ENCODE results near the gene TBC1D22A. TPM values are rescaled to one million over a fixed set of nuclear protein-coding genes. Genes with fewer than 3 reads are reported as not detected.
A peak's percentile ranks its signal among the peaks of the same experiment; 100 is the strongest.

The TBC1D22A gene
- total RNA-seq, 2 donors from 2014 or later = 28.9 to 31.3 TPM

- Histone ChIP-seq H3K4me3 (no peak overlapping the region), H3K9me3 (no peaks in the 10 kb centered on the region), H3K36me3 (no peaks in the 10 kb centered on the region), H3K27ac (no peak overlapping the region), H3K4me1 (ENCODE audit: control insufficient read depth in 1 of 2, low read depth in 2 of 2) (peaks cover 0 to 7% of the 10 kb centered on the region in 2 donors), H3K27me3 (replicated peaks; ENCODE audit: insufficient read depth) (no peaks in the 10 kb centered on the region)
- ATAC-seq (ENCODE audit: insufficient number of reproducible peaks, low FRiP score, low read depth) (no peak), DNase-seq (ENCODE audit: low spot score) (no peak)
- TF ChIP-seq CTCF (IDR thresholded peaks at IDR 0.05) = no peak
Measured at GRCh38 chr22:46843821-46844255, 81.4 kb downstream of the TBC1D22A start.

GRCh38 chr22:46844606-46845210 lies 82.3 kb downstream of the TBC1D22A start:
- H3K27ac ChIP-seq = no peak overlapping the region
- no peak for TF ChIP-seq CTCF (IDR thresholded peaks at IDR 0.05)
- no peak for ATAC-seq (ENCODE audit: insufficient number of reproducible peaks, low FRiP score, low read depth)

GRCh38 chr22:46845296-46846149 lies 83.1 kb downstream of the TBC1D22A start:
- TF ChIP-seq CTCF (IDR thresholded peaks at IDR 0.05) = no peak
- no peaks in the 10 kb centered on the region for H3K9me3 ChIP-seq
- peak overlapping the region; percentile 32 for H3K4me3 ChIP-seq
- no peaks in the 10 kb centered on the region for H3K27me3 ChIP-seq (replicated peaks; ENCODE audit: insufficient read depth)
- no peaks in the 10 kb centered on the region for H3K36me3 ChIP-seq
- ATAC-seq (ENCODE audit: insufficient number of reproducible peaks, low FRiP score, low read depth) = no peak
- no peak overlapping the region for H3K27ac ChIP-seq
- no peak for DNase-seq (ENCODE audit: low spot score)
- peaks cover 0 to 7% of the 10 kb centered on the region in 2 donors for H3K4me1 ChIP-seq (ENCODE audit: control insufficient read depth in 1 of 2, low read depth in 2 of 2)

More at GRCh38 chr22:46844606-46845210, 82.3 kb downstream of the TBC1D22A start:
- no peaks in the 10 kb centered on the region for H3K9me3 ChIP-seq
- DNase-seq (ENCODE audit: low spot score) = no peak
- H3K4me3 ChIP-seq = peak overlapping the region; percentile 32
- H3K27me3 ChIP-seq (replicated peaks; ENCODE audit: insufficient read depth) = no peaks in the 10 kb centered on the region
- peaks cover 0 to 7% of the 10 kb centered on the region in 2 donors for H3K4me1 ChIP-seq (ENCODE audit: control insufficient read depth in 1 of 2, low read depth in 2 of 2)
- H3K36me3 ChIP-seq = no peaks in the 10 kb centered on the region

- ATAC-seq (ENCODE audit: insufficient number of reproducible peaks, low FRiP score, low read depth) (no peak), DNase-seq (ENCODE audit: low spot score) (no peak)
- H3K36me3 ChIP-seq = no peaks in the 10 kb centered on the region
- H3K27ac ChIP-seq = no peak overlapping the region
- no peak overlapping the region for H3K4me3 ChIP-seq
- no peak for TF ChIP-seq CTCF (IDR thresholded peaks at IDR 0.05)
- no peaks in the 10 kb centered on the region for H3K9me3 ChIP-seq
- peaks cover 0 to 7% of the 10 kb centered on the region in 2 donors for H3K4me1 ChIP-seq (ENCODE audit: control insufficient read depth in 1 of 2, low read depth in 2 of 2)
- no peaks in the 10 kb centered on the region for H3K27me3 ChIP-seq (replicated peaks; ENCODE audit: insufficient read depth)
Measured at GRCh38 chr22:46846150-46846831, 83.8 kb downstream of the TBC1D22A start.

- ATAC-seq (ENCODE audit: insufficient number of reproducible peaks, low FRiP score, low read depth) (no peak), DNase-seq (ENCODE audit: low spot score) (no peak)
- Histone ChIP-seq H3K4me1 (ENCODE audit: control insufficient read depth in 1 of 2, low read depth in 2 of 2) (peaks cover 0 to 7% of the 10 kb centered on the region in 2 donors), H3K36me3 (no peaks in the 10 kb centered on the region), H3K4me3 (no peak overlapping the region), H3K27ac (no peak overlapping the region), H3K27me3 (replicated peaks; ENCODE audit: insufficient read depth) (no peaks in the 10 kb centered on the region), H3K9me3 (no peaks in the 10 kb centered on the region)
- TF ChIP-seq CTCF (IDR thresholded peaks at IDR 0.05) = no peak
Measured at GRCh38 chr22:46846832-46847355, 84.4 kb downstream of the TBC1D22A start.
